ENCODE results near the gene PDLIM1. TPM values are rescaled to one million over a fixed set of nuclear protein-coding genes. Genes with fewer than 3 reads are reported as not detected.
A peak's percentile ranks its signal among the peaks of the same experiment; 100 is the strongest.

Gene PDLIM1
- polyA plus RNA-seq, 1 experiment: 141 TPM

DNA sequence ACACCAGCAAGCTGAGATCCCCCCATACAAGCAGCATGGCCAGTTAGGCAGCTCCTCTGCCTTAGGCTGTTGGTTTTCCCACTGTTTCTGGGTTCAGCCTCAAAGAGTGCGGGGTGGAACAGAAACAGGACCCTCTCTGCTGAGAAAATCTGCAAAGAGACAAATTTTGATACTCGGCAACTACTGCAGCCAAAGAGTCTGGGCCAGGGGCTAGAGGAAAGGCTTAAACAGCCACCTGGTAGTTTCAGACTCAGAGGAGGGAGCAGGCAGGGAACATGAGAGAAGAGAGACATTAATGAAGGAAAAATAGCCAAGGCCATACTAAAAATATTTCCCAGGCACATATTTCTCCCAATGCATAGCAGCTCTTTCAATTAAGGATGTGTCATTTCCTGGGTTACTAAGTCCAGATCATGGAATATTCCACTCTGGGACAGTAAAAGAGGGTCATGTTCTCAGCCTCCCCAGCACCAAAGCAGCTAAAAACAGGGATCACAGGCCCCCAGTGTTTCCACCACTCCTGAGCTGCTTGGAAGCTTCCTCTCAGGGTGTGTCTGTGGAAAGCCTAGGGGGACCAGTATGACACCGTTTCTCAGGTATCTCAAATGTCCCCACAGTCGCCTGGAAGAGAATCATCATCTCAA, 29.8 kb downstream of the PDLIM1 start:
- CTCF ChIA-PET: interaction anchor here (0.8 to 1.2 kb wide), 4 partner anchors 8 to 1248 kb away, joined by 3 to 4 read pairs (median 4); no protein-coding TSS in a partner anchor
- Histone ChIP-seq H3K4me3 (ENCODE audit: low read depth, low read length) (no peak overlapping the region), H3K27me3 (ENCODE audit: control insufficient read depth, insufficient read depth, low read length) (no peaks in the 10 kb centered on the region), H3K36me3 (ENCODE audit: control insufficient read depth, insufficient read depth, low read length) (peaks cover 8% of the 10 kb centered on the region)
- POLR2A ChIA-PET: interaction anchor here (1.2 kb wide), 1 partner anchor 48 kb away, joined by 3 read pairs; no protein-coding TSS in a partner anchor
- DNase-seq (ENCODE audit: low read depth): no peak
- TF ChIP-seq, protein P1, sequence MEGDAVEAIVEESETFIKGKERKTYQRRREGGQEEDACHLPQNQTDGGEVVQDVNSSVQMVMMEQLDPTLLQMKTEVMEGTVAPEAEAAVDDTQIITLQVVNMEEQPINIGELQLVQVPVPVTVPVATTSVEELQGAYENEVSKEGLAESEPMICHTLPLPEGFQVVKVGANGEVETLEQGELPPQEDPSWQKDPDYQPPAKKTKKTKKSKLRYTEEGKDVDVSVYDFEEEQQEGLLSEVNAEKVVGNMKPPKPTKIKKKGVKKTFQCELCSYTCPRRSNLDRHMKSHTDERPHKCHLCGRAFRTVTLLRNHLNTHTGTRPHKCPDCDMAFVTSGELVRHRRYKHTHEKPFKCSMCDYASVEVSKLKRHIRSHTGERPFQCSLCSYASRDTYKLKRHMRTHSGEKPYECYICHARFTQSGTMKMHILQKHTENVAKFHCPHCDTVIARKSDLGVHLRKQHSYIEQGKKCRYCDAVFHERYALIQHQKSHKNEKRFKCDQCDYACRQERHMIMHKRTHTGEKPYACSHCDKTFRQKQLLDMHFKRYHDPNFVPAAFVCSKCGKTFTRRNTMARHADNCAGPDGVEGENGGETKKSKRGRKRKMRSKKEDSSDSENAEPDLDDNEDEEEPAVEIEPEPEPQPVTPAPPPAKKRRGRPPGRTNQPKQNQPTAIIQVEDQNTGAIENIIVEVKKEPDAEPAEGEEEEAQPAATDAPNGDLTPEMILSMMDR (IDR thresholded peaks at IDR 0.05; ENCODE audit: insufficient read depth, low read depth, low read length): no peak

GRCh38 chr10:95260397-95260881, 30.4 kb downstream of the PDLIM1 start:
- POLR2A ChIA-PET: no interaction called here
- Histone ChIP-seq H3K36me3 (ENCODE audit: control insufficient read depth, insufficient read depth, low read length) (peaks cover 8% of the 10 kb centered on the region), H3K4me3 (ENCODE audit: low read depth, low read length) (no peak overlapping the region), H3K27me3 (ENCODE audit: control insufficient read depth, insufficient read depth, low read length) (no peaks in the 10 kb centered on the region)
- TF ChIP-seq, protein P1 (IDR thresholded peaks at IDR 0.05; ENCODE audit: insufficient read depth, low read depth, low read length): no peak
- CTCF ChIA-PET: interaction anchor here (0.6 to 1.2 kb wide), 5 partner anchors 8 to 1249 kb away, joined by 3 to 4 read pairs (median 3); no protein-coding TSS in a partner anchor
- peak; percentile 76 for DNase-seq (ENCODE audit: low read depth)

DNA sequence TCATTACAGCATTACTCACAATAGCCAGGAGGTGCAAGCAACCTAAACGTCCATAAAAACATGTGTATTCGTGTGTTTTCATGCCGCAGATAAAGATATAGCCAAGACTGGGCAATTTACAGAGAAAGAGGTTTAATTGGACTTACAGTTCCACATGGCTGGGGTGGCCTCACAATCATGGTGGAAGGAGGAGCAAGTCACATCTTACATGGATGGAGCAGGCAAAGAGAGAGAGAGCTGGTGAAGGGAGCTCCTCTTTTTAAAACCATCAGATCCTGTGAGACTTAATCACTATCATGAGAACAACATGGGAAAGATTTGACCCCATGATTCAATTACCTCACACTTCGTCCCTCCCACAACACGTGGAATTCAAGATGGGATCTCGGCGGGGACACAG, 33.0 kb downstream of the PDLIM1 start:
- ChIA-PET POLR2A (interaction anchor here (0.7 kb wide), 1 partner anchor 45 kb away, joined by 5 read pairs; no protein-coding TSS in a partner anchor), CTCF (interaction anchor here (0.9 to 1.8 kb wide), 2 partner anchors 11 to 42 kb away, joined by 3 to 8 read pairs; no protein-coding TSS in a partner anchor)
- no peak for DNase-seq (ENCODE audit: low read depth)
- H3K27me3 ChIP-seq (ENCODE audit: control insufficient read depth, insufficient read depth, low read length): no peaks in the 10 kb centered on the region
- peaks cover 3% of the 10 kb centered on the region; the same call in 1 of the 2 replicates for H3K36me3 ChIP-seq (ENCODE audit: control insufficient read depth, insufficient read depth, low read length)
- TF ChIP-seq, protein P1 (IDR thresholded peaks at IDR 0.05; ENCODE audit: insufficient read depth, low read depth, low read length): no peak
- no peak overlapping the region for H3K4me3 ChIP-seq (ENCODE audit: low read depth, low read length)

- CTCF ChIA-PET: interaction anchor here (1.8 kb wide), 1 partner anchor 10 kb away, joined by 8 read pairs; no protein-coding TSS in a partner anchor
- Histone ChIP-seq H3K27me3 (ENCODE audit: control insufficient read depth, insufficient read depth, low read length) (no peaks in the 10 kb centered on the region), H3K36me3 (ENCODE audit: control insufficient read depth, insufficient read depth, low read length) (peaks cover 1% of the 10 kb centered on the region; the same call in 1 of the 2 replicates), H3K4me3 (ENCODE audit: low read depth, low read length) (no peak overlapping the region)
- POLR2A ChIA-PET: no interaction called here
- DNase-seq (ENCODE audit: low read depth): no peak
- TF ChIP-seq, protein P1 (IDR thresholded peaks at IDR 0.05; ENCODE audit: insufficient read depth, low read depth, low read length): no peak
These were observed 34.5 kb downstream of the PDLIM1 start for GRCh38 chr10:95256268-95256667.

GRCh38 chr10:95254629-95255028, 36.2 kb downstream of the PDLIM1 start:
- Histone ChIP-seq H3K4me3 (ENCODE audit: low read depth, low read length) (no peak overlapping the region), H3K27me3 (ENCODE audit: control insufficient read depth, insufficient read depth, low read length) (no peaks in the 10 kb centered on the region), H3K36me3 (ENCODE audit: control insufficient read depth, insufficient read depth, low read length) (peaks cover 2% of the 10 kb centered on the region; the same call in 1 of the 2 replicates)
- POLR2A ChIA-PET: no interaction called here
- CTCF ChIA-PET: no interaction called here
- DNase-seq (ENCODE audit: low read depth): no peak
- TF ChIP-seq, protein P1 (IDR thresholded peaks at IDR 0.05; ENCODE audit: insufficient read depth, low read depth, low read length): no peak
